UCSD-AML1 (cell line): ENCODE results near the gene ASZ1.
"Not testable (repeated sequence)": the region's sequence is repeated elsewhere in the genome, so short reads cannot be mapped to it uniquely, and the experiment has no call there.

Experiments
- DNase-seq: peaks from one replicate; lab custom pipeline; 2025; ENCODE audit not compliant: unreplicated experiment; lab: John Stamatoyannopoulos, UW

The ASZ1 gene

GRCh38 chr7:117427258-117427701 lies at the start of gene ASZ1:
Gene ASZ1, minus strand, starts transcription at chr7:117427493. Its CDS starts 33 bp downstream, at chr7:117427460.
- no peak for DNase-seq

GRCh38 chr7:117476557-117477215 lies 49.4 kb upstream of the ASZ1 start:
- DNase-seq: no peak

GRCh38 chr7:117472335-117472734 lies 45.0 kb upstream of the ASZ1 start:
- no peak for DNase-seq

GRCh38 chr7:117470777-117471176 lies 43.5 kb upstream of the ASZ1 start:
- DNase-seq: no peak

GRCh38 chr7:117468174-117468573 lies 40.9 kb upstream of the ASZ1 start:
- no peak for DNase-seq

GRCh38 chr7:117460815-117461214 lies 33.5 kb upstream of the ASZ1 start:
- not testable (repeated sequence) for DNase-seq

- no peak for DNase-seq
Measured at GRCh38 chr7:117459735-117460134, 32.4 kb upstream of the ASZ1 start.

- no peak for DNase-seq
Measured at GRCh38 chr7:117458977-117459583, 31.8 kb upstream of the ASZ1 start.

GRCh38 chr7:117448655-117449054 lies 21.4 kb upstream of the ASZ1 start:
- no peak for DNase-seq

GRCh38 chr7:117446220-117446815 lies 19.0 kb upstream of the ASZ1 start:
- no peak for DNase-seq

- DNase-seq: no peak
Measured at GRCh38 chr7:117445206-117445605, 17.9 kb upstream of the ASZ1 start.

GRCh38 chr7:117444646-117445045 lies 17.4 kb upstream of the ASZ1 start:
- DNase-seq: no peak

GRCh38 chr7:117435475-117436043 lies 8.3 kb upstream of the ASZ1 start:
- DNase-seq: no peak

- no peak for DNase-seq
Measured at GRCh38 chr7:117424090-117424829, 3.0 kb downstream of the ASZ1 start.

- not testable (repeated sequence) for DNase-seq
Measured at GRCh38 chr7:117414591-117414990, 12.7 kb downstream of the ASZ1 start.

- no peak for DNase-seq
Measured at GRCh38 chr7:117412946-117413559, 14.2 kb downstream of the ASZ1 start.

GRCh38 chr7:117412390-117412789 lies 14.9 kb downstream of the ASZ1 start:
- DNase-seq: no peak

- no peak for DNase-seq
Measured at GRCh38 chr7:117411539-117411938, 15.8 kb downstream of the ASZ1 start.

GRCh38 chr7:117408831-117409230 lies 18.5 kb downstream of the ASZ1 start:
- no peak for DNase-seq

- DNase-seq: no peak
Measured at GRCh38 chr7:117405519-117405918, 21.8 kb downstream of the ASZ1 start.

GRCh38 chr7:117403737-117404136 lies 23.6 kb downstream of the ASZ1 start:
- DNase-seq: no peak
